ENCODE data around the gene FAM83G.
"Not testable (repeated sequence)": the region's sequence is repeated elsewhere in the genome, so short reads cannot be mapped to it uniquely, and the experiment has no call there.

Gene FAM83G, protein sequence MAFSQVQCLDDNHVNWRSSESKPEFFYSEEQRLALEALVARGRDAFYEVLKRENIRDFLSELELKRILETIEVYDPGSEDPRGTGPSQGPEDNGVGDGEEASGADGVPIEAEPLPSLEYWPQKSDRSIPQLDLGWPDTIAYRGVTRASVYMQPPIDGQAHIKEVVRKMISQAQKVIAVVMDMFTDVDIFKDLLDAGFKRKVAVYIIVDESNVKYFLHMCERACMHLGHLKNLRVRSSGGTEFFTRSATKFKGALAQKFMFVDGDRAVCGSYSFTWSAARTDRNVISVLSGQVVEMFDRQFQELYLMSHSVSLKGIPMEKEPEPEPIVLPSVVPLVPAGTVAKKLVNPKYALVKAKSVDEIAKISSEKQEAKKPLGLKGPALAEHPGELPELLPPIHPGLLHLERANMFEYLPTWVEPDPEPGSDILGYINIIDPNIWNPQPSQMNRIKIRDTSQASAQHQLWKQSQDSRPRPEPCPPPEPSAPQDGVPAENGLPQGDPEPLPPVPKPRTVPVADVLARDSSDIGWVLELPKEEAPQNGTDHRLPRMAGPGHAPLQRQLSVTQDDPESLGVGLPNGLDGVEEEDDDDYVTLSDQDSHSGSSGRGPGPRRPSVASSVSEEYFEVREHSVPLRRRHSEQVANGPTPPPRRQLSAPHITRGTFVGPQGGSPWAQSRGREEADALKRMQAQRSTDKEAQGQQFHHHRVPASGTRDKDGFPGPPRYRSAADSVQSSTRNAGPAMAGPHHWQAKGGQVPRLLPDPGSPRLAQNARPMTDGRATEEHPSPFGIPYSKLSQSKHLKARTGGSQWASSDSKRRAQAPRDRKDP

DNA sequence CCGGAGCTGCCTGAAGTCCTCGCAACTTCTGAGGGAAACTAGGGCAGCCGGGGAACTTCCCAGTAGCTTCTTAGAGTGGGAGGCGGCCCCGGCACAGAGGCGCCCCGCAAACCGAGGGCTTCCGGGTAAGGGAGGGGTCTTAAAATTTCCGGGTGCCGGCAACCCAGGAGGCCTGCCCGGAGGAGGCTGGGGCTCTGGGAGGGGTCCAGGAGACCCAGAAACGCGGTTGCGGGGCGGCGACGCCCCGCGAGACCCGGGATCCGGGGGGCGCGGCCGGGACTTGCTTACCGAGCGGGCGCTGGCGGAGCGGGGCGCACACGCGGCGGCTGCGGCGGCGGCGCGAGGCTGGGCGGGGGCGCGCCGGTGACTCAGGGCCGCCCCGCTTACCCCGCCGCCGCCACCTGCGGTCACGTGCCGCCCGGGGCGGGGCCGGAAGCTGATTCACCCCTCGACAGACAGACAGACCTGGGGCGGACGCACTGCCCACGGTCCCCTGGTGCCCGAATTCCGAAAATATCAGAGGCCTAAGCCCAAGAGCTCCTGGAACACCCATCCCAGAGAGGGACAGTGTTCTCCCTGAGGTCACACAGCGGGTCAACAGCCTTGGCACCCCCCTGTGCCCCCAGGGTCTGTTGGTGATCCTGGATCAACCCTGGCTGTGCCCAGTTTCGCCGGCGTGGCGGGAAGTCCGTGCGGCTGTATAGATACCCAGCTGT is at the start of gene FAM83G:
TSS of gene FAM83G (minus strand) at position 344 of the 716 bp plus-strand sequence. CDS start 723 bp downstream, outside the sequence.
- peak; percentile 39 for DNase-seq

DNA sequence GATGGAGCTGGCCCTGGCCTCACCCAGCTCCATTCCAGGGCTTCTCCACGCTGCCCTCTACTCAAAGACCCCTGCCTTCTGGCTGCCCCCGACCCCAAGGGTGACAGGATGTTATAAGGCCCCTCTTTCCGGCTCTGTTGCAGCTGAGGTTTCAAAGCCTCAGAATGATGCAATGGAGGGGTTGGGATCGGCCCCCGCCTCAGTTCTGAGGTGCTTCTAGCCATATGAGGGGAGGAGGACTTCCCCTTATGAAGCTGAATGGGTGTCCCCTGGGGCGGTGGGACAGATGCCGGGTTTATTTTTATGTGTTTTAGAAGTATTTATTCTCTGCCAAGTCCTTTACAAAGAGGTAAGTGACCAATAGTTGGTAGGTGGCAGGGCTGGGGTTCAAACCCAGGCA is 44.3 kb upstream of the FAM83G start:
- DNase-seq = not testable (repeated sequence)

DNA sequence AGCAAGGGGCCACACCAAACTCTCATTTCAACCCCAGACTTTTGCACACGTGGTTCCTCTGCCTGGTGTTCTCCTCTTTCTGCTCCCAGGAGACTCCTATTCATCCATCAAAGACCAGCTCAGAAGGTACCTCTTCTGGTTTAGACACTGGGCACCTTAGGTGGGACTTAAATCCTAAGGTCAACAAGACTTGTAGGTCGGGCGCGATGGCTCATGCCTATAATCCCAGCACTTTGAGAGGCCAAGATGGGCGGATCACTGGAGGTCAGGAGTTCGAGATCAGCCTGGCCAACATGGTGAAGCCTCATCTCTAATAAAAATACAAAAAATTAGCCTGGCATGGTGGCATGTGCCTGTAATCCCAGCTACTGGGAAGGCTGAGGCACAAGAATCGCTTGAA is 42.9 kb upstream of the FAM83G start:
- DNase-seq = not testable (repeated sequence)

DNA sequence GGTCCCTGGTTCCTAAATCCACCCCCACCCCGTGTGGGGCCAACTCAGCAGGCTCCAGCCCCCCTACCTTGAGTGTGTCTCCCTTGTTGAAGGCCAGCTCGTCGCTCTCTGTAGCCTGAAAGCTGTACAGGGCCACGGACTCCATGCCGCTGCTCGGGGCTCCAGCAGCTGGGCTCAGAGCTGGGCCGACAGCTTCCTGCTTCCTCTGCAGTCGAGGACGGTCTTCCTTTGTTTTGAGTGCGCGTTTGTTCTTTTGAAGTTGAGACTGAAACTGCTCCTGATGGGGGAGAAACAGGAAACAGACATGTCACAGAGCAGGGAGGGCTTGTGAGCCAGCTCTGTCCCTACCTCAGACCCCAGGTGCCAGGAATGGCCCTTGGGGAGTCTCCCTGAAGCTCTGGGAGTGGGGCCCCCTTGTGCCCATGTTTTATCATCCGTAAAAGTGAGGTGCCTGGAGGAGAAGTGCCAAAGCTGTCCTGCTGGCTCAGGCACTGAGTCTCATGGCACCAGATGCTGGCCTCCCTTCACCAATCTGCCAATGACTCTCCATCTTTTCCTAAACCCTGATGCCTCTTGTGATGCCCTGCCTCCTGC is 42.3 kb upstream of the FAM83G start, which contains the start of gene GRAP:
TSS of gene GRAP (minus strand) at position 176 of the 594 bp plus-strand sequence. CDS start at position 145, 31 bp downstream.
- not testable (repeated sequence) for DNase-seq

DNA sequence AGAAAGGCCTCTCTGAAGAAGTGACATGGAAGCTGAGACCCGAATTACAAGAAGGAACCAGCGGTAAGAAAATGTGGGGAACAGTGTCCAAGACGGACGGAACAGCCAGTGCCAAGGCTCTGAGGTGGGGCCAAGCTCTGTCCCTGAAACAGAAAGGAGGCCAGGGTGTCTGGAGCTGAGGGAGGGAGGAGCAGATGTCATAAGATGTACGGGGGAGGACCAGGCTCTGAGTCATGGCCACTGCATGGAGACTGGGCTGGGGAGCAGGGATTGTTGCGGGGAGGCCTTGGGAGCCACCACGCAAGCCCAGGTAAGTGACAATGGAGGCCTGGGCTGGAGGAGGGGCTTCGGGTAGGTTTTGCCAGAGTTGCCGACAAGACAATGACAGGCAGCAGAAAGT is 40.1 kb upstream of the FAM83G start:
- not testable (repeated sequence) for DNase-seq

DNA sequence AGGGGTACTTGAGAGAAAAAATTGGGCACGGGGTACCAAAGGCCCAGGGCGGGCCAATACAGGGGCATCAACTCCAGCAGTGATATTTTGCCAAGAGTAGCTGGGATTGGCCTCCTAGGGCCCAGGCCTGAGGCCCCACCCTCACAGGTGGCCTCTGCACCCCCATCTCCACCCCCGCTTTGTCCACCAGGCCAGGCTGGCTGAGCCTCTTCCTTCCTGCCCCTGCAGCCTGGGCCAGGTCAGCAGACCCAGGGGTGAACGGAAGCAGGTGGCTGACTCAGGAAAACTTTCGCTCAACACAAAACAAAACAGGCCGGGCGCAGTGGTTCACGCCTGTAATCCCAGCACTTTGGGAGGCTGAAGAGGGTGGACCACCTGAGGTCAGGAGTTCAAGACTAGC is 38.5 kb upstream of the FAM83G start:
- DNase-seq = not testable (repeated sequence)

DNA sequence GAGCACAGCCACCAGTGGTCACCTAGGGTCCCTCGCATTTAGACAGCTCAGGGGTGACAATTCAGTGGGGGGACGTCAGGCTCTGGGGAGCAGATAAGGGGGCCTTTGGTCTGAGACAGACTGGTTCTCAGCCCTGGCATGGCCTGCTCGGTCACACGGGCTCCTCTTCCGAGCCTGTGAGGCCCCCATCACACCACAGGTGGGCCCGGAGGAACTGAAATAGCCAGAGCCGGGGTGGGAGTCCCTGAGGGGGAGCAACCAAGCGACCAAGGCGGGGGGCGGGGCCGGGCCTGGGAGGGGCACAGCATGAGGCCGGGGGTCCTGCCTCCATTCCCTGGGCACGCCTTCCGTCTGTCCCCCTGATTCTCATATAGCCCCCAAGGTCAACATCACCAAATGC is 37.8 kb upstream of the FAM83G start:
- not testable (repeated sequence) for DNase-seq

DNA sequence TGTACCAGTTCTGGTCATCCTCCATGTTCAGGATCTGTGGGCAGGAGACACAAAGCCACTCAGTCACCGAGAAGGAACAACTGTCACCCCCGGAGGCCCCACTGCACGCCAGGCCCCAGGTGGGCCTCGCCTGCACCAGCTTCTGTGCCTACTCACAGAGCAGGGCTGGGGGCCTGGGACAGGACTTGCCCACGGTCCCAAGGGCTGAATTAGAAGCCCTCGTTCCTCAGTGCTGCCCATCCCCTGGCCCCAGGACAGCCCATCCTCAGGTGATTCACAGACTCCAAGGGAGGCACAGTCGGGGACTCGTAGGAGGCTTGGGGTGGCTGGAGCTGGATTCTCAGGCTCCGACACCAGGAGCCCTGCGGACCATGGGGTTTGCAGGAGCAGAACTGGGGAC is 37.3 kb upstream of the FAM83G start:
- not testable (repeated sequence) for DNase-seq

DNA sequence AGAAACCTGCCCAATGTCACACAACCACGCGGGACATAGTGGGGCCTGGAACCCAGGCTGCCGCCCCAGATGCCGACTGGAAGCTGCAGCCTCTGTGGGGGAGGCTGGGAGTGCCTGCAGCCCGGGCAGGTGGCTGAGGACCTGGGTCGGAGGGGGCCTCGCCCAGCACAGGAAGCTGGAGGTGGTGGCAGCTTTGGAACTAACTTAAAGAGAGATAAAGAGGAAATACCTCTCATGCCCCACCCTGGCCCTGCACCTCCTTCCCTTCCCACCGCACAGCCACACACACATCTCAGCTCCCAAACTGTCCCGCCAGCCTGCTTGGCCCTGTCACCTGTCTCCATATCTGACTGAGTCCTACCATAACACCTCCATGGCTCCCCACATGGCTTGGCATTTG is 35.8 kb upstream of the FAM83G start:
- DNase-seq = not testable (repeated sequence)

DNA sequence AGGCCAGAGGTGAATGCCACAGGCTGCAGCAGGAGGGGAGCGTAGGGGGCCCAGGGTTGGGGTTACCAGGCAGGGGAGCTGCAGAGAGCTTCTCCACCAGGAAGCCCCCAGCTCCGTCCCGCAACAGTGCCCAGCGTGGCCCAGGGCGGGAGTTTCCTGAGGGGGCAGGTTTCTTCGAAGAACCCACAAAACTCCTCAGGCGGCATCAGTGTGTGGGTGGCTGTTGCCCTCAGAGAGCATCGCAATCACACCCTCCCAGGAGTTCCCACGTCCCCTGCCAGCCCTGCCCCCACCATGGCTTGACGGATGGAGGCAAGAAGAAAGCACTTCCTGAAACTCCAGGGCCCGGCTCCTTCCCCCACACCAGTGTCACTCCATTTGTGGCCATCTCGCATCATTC is 34.2 kb upstream of the FAM83G start:
- DNase-seq = not testable (repeated sequence)

DNA sequence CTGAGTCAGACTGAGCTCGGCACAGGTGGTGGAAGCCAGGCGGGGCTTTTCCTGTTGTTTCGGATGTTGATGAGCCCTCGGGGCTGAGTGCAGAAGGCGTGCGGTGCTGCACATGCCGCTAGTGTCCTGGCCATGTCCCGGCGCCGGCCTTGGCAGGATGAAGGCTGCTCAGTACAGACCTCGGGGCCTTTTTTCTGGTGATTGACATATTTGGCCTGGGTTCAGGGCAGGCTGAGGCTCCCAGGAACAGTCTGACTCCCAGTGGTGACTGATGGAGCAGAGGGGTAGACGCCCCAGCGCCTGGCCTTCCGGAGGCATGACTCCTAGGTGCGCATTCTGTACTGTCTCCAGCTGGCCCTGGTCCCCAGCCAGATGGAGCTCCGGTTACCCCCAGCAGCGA is 33.4 kb upstream of the FAM83G start:
- DNase-seq = not testable (repeated sequence)

DNA sequence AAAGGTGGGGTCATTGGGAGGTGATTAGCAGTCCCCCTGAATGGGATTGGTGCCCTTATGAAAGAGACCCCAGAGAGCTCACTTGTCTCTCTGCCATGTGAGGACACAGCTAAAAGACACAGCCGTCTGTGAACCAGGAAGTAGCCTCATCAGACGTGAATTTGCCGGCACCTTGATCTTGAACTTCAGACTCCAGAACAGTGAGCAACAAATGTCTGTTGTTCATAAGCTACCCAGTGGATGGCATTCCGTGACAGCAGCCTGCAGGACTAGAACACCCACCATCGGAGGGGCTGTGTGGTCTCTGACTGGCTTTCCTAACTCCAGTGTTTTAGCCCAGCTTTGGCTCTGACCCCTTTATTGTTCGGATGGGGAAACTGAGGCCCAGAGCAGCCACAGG is 33.0 kb upstream of the FAM83G start:
- DNase-seq = not testable (repeated sequence)

DNA sequence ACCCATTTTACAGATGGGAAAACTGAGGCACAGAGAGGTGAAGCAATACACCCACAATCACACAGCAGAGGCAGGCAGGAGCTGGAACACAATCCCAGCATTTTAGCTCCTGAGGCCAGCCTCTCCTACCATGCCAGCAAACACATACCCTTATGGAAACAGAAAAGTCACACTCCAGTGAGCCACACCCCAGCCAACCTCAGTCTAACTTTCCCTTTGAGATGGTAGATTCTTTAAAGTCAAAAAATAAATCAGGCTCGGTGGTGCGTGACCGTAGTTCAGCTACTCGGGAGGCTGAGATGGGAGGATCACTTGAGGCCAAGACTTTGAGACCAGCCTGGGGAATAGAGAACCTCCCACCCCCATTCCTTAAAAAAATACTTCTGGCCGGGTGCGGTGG is 31.6 kb upstream of the FAM83G start:
- not testable (repeated sequence) for DNase-seq

DNA sequence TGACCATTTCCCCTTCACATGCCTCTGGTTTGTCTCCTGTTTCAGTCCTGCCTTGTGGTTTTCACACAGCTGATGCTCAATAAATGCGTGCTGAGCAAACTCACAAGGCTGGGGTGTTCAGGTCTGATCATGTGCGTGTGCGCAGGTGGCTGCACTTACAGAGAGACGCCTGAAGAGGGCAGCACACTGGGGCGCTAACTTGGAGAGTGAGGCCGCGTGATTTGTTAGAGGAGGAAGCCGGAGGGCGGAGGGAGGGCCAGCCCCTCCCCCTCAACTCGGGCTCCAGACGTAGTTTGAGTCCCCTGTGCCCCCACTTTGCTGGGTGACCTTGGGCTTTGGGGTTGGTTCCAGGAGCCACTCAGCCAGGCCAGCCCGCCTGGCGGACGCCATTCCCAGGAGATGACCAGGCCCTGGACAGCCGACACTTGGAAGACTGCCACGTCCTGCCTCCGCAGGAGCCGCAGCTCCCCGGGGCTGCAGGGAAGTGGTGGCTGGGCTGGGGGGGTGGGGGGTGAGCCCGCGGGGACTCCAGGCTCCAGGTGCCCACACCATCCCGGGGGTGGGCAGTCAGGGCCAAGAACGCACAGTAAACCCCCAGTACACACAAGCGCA is 27.9 kb upstream of the FAM83G start:
- not testable (repeated sequence) for DNase-seq

DNA sequence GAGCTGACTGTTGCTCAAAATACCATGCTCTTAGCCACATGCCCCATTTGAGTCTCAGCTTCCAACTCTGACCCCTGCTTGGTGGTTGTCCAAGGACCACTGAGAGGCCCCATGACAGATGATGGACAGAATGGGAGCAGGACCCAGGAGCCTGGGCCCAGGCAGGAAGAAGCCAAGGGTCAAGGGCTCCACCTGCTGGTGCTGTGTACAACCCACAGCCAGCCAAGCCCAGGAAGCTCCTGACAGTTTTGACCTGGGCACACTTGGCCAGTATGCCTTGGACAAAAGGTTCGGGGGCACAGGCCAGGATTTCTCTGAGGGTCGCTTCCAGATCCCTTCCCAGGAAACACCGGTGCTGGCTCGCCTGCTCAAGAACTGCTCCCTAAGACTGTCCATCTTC is 27.2 kb upstream of the FAM83G start:
- DNase-seq = not testable (repeated sequence)

DNA sequence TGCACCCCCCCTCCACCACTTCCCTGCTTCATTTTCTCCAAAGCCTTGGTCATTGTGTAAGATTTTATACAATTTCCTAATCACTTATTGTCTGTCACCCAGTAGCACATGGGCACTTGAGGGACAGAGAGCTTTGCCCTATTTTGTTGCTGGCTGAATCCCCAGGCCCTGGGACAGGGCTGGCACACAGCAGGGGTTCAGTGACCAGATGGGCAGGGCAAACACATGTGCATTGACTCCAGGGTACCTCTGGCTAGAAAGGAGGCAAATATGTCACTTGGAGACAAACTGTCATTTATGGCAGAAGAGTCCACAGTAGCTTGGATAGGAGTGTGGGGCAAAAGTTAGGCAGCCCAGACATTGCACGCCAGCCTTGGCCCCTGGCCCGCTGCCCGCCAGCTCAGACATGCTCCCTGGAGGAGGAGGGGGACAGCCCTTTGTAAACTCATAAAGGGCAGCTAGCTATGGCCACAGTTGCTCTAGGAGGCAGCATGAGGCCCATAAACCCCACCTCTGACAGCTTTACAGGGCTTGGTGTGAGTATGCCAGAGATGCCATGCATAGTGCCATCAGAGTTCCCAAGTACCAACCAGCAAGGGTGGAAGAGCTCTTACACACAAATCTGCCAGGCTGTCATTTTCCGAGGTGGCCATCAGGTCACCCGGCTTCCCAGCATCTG is 26.3 kb upstream of the FAM83G start:
- DNase-seq = not testable (repeated sequence)

DNA sequence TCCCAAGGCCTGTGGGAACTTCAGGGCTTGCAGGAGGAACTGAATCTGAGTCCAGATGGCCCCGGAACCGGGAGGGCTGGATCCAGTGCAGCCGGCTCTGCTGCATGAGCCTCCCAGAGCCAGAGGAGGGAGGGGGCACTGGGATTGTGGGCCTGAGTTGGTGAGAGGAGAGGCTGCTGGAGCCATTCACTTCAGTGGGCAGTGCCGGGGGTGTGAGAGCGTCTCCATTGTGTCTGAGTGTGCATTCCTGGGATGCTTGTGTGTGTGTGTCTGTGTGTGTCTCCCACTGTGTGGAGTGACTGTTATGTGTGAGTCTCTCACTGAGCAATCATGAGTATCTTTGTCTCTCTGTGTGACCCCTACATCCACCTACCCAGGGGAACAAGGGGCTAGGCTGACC is 25.2 kb upstream of the FAM83G start:
- not testable (repeated sequence) for DNase-seq

DNA sequence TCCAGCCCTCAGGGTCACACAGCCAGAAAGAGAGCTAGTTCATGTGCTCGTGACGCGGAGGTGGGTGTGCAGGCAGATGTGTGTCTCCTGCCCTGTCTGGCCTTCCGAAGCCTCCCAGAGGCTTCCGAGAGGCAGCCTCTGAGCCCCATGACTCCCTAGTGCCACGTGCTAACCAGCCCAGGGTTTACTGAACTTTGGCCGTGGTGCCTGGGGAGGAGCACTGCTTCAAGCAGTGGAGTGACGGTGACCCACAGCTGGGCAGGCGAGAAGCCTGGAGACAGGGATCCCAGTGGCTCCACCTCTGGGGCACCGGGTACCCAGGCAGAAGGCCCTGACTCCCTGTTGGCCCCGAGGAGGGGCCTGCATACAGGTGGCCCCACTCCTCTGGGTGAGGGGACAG is 24.1 kb upstream of the FAM83G start:
- not testable (repeated sequence) for DNase-seq

DNA sequence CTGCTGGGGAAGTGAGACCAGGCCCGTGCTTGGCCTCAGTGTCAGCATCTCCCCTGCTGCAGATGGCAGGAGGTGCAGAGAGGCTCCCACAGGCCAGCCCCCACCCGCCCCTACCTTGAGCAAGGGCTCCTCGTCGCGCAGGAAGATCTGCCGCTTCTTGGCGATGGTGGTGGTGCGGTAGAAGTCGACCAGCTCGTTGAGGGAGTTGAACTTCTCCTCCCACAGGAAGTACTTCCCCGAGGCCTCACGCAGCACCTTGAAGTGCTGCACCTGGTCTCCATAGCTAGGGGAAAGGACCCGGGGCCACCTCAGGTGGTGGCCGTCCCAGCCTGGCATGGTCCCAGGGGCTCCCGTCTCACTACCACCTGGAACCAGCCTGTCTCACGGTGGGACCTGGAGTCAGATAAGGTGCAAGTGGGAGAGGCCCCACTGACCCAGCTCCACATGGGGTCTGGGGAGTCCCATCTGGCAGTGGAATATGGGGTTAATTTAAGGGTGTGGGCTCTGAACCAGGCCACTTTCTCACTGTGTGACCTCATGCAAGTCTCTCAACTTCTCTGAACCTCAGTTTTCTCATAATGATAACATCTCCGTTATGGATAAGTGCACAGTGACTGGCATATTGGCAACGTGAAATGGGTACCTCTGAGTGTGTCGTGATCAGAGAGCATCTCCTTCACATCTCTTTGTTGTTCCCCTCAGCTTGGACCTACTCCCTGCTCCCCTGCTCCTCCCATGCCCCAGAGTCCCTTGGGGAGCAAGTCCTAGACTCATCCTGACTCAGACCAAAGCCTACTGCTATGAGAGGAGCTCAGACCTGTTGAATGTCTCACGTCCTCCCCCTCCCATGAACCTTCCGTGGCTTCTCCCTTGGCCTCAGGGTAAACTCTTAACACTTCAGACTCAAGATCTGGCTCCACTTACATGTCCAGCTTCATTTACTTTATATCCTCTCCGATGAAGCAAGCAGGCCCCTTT is 19.8 kb upstream of the FAM83G start:
- peak; percentile 8 for DNase-seq

All from amniotic stem cell (primary cell).